ENCODE measurements around the gene MCM9.

DNA sequence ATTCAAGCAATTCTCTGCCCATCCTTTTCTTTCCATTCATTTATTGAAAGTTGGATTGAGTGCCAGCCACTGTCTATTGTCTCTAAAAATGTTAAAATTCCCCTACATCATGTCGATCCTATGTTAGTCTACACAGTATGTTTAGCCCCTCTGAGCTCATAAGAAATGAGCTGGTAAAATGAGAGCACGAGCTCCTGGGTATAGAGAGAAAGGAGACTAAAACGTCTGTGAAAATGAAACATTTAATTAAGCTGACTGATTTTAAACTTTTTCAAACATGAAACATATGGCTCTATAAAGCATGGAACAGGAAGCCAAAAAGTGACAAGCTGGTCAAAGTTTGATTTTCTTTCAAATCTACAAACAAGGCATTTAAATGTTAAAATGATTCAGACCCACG, 145.0 kb downstream of the MCM9 start:
- TF ChIP-seq, protein P1, sequence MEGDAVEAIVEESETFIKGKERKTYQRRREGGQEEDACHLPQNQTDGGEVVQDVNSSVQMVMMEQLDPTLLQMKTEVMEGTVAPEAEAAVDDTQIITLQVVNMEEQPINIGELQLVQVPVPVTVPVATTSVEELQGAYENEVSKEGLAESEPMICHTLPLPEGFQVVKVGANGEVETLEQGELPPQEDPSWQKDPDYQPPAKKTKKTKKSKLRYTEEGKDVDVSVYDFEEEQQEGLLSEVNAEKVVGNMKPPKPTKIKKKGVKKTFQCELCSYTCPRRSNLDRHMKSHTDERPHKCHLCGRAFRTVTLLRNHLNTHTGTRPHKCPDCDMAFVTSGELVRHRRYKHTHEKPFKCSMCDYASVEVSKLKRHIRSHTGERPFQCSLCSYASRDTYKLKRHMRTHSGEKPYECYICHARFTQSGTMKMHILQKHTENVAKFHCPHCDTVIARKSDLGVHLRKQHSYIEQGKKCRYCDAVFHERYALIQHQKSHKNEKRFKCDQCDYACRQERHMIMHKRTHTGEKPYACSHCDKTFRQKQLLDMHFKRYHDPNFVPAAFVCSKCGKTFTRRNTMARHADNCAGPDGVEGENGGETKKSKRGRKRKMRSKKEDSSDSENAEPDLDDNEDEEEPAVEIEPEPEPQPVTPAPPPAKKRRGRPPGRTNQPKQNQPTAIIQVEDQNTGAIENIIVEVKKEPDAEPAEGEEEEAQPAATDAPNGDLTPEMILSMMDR (IDR thresholded peaks at IDR 0.05 in 4 of 5, conservative IDR thresholded peaks at IDR 0.05 in 1 of 5), result no peak
- no peak for TF ChIP-seq POLR2A (IDR thresholded peaks at IDR 0.05)
